Karpas-422 (cell line): Measurements from ENCODE around the gene TMEM217. TPM values are rescaled to one million over a fixed set of nuclear protein-coding genes. Genes with fewer than 3 reads are reported as not detected.

Source experiments
- DNase-seq: peaks from one replicate; pipeline ENCODE4 v3.0.0-alpha.2; 2015
- H2AFZ ChIP-seq: fragments of 200-600 bp; sonication (generic); 2 replicates; pipeline ENCODE4 v1.6.1; 2014; ENCODE audit warnings: antibody characterized with exemption, low read length, mixed read lengths
- H3K27ac ChIP-seq: fragments of 200-600 bp; sonication (generic); 2 replicates; pipeline ENCODE4 v1.5.1; 2014; ENCODE audit warnings: mild to moderate bottlenecking, low read length, moderate library complexity
- H3K27me3 ChIP-seq: fragments of 200-600 bp; sonication (generic); 2 replicates; pipeline ENCODE4 v1.6.1; 2014; ENCODE audit warnings: low read length, mixed read lengths
- H3K36me3 ChIP-seq: fragments of 200-600 bp; sonication (generic); 2 replicates; pipeline ENCODE4 v1.6.1; 2014; ENCODE audit warnings: low read length, mixed read lengths; ENCODE audit not compliant: insufficient read depth
- H3K4me1 ChIP-seq: fragments of 200-600 bp; sonication (generic); 2 replicates; pipeline ENCODE4 v1.6.1; 2014; ENCODE audit warnings: mild to moderate bottlenecking, low read length, mixed read lengths
- H3K4me2 ChIP-seq: fragments of 200-600 bp; sonication (generic); 2 replicates; pipeline ENCODE4 v1.6.1; 2014; ENCODE audit warnings: low read length, low read depth, mild to moderate bottlenecking; ENCODE audit not compliant: poor library complexity, severe bottlenecking
- H3K4me3 ChIP-seq: fragments of 200-600 bp; sonication (generic); 2 replicates; pipeline ENCODE4 v1.5.1; 2014; ENCODE audit warnings: mild to moderate bottlenecking, antibody characterized with exemption, low read length, mixed read lengths
- H3K79me2 ChIP-seq: fragments of 200-600 bp; sonication (generic); 2 replicates; pipeline ENCODE4 v1.6.1; 2014; ENCODE audit warnings: mild to moderate bottlenecking, low read length, mixed read lengths
- H3K9ac ChIP-seq: fragments of 200-600 bp; sonication (generic); 2 replicates; pipeline ENCODE4 v1.6.0; 2014; ENCODE audit warnings: low read length
- H3K9me2 ChIP-seq: fragments of 200-600 bp; sonication (generic), shearing (Covaris generic); replicated peaks from 2 replicates; pipeline ENCODE4 v1.6.0; 2014; ENCODE audit warnings: mild to moderate bottlenecking, low read length, moderate library complexity; ENCODE audit not compliant: insufficient read depth
- H3K9me3 ChIP-seq: fragments of 300-700, 200-600 bp; sonication (generic); 2 replicates; pipeline ENCODE4 v1.6.1; 2014; ENCODE audit warnings: low read length, mixed read lengths
- H4K20me1 ChIP-seq: fragments of 200-600 bp; sonication (generic); 2 replicates; pipeline ENCODE4 v1.6.1; 2014; ENCODE audit warnings: mild to moderate bottlenecking, antibody characterized with exemption, low read length, low read depth; ENCODE audit not compliant: insufficient read depth
- total RNA-seq: library from RNA; depleted of rRNA; stranded (reverse); fragments of >200 nt; shearing (Covaris generic); gene quantifications from 2 replicates; pipeline ENCODE4 v1.2.3, GENCODE V29; 2014; ENCODE audit warnings: low replicate concordance

Gene TMEM217
- total RNA-seq, 1 experiment from 2014 or later, result not detected

DNA sequence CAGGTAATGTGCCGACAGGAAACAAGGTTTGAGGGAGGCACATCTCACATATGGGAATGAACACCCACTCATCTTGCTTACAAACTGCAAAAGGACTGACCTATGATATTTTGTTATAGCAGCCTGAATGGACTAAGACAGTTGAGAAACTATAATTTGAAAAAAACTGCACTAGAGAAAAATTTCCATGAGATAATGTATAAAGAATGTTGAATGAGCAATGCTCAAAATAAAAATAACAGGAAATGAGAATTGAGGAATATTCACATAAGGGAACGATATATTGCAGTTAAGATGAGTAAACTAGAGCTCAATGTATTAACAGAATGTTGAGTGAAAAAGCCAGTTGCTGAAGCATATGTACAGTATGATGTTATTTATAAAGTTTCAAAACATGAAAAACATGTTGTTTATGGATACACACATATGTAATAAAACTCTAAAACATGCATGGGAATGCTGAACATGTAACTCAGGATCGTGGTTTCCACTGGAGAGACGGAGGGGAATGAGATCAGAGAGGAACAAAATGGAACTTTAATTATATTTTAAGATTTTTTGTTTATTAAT is 6.6 kb downstream of the TMEM217 start:
- Histone ChIP-seq H3K36me3 (no peaks in the 10 kb centered on the region), H3K79me2 (no peaks in the 10 kb centered on the region), H3K4me2 (no peak overlapping the region), H3K27ac (no peak overlapping the region), H4K20me1 (no peaks in the 10 kb centered on the region), H3K9me3 (no peaks in the 10 kb centered on the region), H3K4me1 (no peaks in the 10 kb centered on the region), H3K9me2 (no peaks in the 10 kb centered on the region), H2AFZ (no peak overlapping the region), H3K9ac (no peak overlapping the region), H3K4me3 (no peak overlapping the region), H3K27me3 (no peaks in the 10 kb centered on the region)
- no peak for DNase-seq

DNA sequence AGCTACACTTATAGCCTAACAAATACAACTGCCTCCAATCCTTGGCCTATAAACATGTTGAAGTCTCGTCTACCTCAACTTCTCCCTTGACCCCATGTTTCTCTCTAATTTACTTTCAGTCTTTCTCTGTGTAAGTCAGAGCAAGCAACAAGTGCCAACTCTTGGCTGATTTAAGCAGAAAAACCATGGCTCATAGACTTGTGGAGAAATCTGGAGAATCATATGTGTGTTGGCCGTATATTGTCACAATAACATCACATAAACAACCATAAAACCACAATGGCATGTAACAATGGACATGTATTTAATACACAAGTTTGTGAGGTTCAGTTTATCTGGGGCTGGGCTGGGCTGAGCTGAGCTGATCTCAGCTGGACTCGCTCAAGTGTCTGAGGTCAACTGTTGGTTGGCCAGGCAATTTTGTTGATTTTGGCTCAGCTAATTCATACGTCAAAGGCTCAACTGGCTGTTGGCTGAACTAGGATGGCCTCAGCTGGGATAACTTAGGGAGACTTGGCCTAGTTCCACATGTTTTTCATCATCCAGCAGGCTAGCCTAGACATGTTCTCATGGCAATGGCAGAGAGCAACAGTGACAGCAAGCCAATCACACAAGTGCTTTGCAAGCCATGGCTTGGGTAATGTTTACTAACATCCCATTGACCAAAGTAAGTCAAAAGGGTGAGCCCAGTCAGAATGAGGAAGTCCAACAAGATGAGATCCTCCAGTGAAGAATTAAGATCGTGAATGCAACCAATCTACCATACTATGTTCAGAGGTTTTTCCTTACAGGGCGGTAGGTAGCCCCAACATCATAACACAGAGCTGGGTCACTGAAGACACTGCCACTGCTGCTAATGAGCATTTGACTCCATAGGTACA is 13.3 kb downstream of the TMEM217 start:
- H3K4me3 ChIP-seq, result no peak overlapping the region
- no peak overlapping the region for H3K9ac ChIP-seq
- 0 out of 2 replicates have a peak, but pooled peaks cover 4% of the 10 kb centered on the region for H3K4me1 ChIP-seq
- no peak overlapping the region for H2AFZ ChIP-seq
- H3K36me3 ChIP-seq, result no peaks in the 10 kb centered on the region
- H3K4me2 ChIP-seq, result no peak overlapping the region
- H3K9me3 ChIP-seq, result no peaks in the 10 kb centered on the region
- no peaks in the 10 kb centered on the region for H4K20me1 ChIP-seq
- no peaks in the 10 kb centered on the region for H3K9me2 ChIP-seq
- no peak for DNase-seq
- no peaks in the 10 kb centered on the region for H3K27me3 ChIP-seq
- no peaks in the 10 kb centered on the region for H3K79me2 ChIP-seq
- H3K27ac ChIP-seq, result no peak overlapping the region

DNA sequence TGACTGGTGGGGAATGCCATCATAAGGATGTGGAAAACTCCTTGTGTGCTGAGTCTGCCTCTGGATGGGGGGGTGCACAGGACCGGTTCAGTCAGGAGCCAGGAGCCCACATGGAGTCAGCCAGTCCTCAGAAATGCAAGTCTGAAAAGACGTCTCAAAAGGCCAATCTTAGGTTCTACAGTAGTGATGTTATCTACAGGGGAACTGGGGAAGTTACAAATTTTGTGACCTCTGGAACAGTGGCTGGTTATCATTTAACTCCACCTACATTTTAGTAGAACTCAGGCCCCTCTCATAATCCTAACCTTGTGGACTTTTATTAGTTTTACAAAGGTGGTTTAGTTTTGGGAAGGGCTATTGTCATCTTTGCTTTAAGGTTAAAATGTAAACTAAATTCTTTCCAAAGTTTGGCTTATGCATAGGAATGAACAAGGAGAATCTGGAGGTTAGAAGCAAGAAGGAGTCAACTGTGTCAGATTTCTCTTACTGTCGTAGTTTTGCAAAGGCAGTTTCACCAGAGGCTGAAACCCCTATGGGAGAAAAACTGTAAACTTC is 14.1 kb downstream of the TMEM217 start:
- H3K9ac ChIP-seq, result no peak overlapping the region
- no peaks in the 10 kb centered on the region for H3K27me3 ChIP-seq
- no peak overlapping the region for H2AFZ ChIP-seq
- no peak overlapping the region for H3K4me2 ChIP-seq
- H3K4me1 ChIP-seq, result 0 out of 2 replicates have a peak, but pooled peaks cover 4% of the 10 kb centered on the region
- no peaks in the 10 kb centered on the region for H3K79me2 ChIP-seq
- H3K36me3 ChIP-seq, result no peaks in the 10 kb centered on the region
- no peaks in the 10 kb centered on the region for H3K9me3 ChIP-seq
- H3K4me3 ChIP-seq, result no peak overlapping the region
- H4K20me1 ChIP-seq, result no peaks in the 10 kb centered on the region
- H3K9me2 ChIP-seq, result no peaks in the 10 kb centered on the region
- H3K27ac ChIP-seq, result no peak overlapping the region
- DNase-seq, result no peak

DNA sequence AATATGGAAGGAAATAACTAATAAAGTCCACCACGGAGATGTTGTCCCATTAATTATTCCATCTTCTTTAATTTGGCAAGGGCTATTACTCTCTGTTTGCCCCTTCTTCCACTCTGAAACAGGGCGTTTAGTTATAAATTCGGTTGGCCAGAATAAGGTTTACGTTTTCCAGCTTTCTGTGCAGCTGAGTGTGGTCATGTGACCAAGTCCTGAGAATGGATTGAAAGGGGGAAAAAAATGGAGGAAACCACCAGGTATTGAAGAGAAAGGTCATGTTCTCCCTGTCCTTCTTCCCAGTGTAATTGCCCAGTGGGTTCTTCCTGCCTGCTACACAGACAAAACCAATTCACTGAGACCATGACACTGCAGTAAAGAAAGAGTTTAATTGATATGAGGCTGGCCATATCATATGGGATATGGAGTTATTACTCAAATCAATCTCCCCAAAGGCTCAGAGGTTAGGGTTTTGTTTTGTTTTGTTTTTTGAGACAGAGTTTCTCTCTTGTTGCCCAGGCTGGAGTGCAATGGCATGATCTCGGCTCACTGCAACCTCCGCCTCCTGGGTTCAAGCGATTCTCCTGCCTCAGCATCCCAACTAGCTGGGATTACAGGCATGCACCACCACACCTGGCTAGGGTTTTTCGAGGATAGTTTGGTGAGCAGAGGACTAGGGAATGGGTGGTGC is 14.7 kb downstream of the TMEM217 start:
- Histone ChIP-seq H3K9ac (no peak overlapping the region), H3K4me3 (no peak overlapping the region), H3K27ac (no peak overlapping the region), H4K20me1 (no peaks in the 10 kb centered on the region), H2AFZ (no peak overlapping the region), H3K9me2 (no peaks in the 10 kb centered on the region), H3K9me3 (no peaks in the 10 kb centered on the region), H3K4me1 (0 out of 2 replicates have a peak, but pooled peaks cover 4% of the 10 kb centered on the region), H3K27me3 (no peaks in the 10 kb centered on the region), H3K79me2 (no peaks in the 10 kb centered on the region), H3K4me2 (no peak overlapping the region), H3K36me3 (no peaks in the 10 kb centered on the region)
- DNase-seq, result no peak

DNA sequence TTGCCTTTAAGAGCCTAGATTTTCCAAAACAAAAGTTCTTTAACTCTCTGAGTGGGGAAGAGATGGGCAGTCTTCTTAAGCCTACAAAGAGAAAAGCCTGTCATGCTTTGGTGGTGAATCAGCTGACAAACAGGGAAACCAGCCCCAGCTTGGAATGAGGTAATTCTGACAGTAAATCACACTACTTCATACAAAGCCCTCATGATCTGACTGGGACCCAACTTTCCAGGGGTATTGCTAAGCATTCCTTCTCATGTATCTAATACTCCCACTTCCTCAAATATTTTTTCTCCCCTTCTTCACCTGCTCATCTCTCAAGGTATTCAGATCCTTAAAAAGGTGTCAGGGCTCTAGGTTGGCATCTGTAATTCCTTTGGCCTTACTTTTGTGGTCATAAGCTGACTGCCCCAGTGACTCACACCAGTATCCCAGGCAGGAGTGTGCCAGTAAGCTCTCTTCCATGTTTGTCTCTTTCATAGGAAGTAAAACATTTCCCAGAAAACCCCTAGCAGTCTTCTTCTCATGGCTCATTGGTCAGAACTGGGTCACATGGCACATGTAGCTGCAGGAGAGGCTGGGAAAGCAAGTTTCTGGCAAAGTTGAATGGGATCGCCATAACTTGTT is 15.4 kb downstream of the TMEM217 start:
- Histone ChIP-seq H2AFZ (no peak overlapping the region), H3K27ac (no peak overlapping the region), H3K4me2 (no peak overlapping the region)

DNA sequence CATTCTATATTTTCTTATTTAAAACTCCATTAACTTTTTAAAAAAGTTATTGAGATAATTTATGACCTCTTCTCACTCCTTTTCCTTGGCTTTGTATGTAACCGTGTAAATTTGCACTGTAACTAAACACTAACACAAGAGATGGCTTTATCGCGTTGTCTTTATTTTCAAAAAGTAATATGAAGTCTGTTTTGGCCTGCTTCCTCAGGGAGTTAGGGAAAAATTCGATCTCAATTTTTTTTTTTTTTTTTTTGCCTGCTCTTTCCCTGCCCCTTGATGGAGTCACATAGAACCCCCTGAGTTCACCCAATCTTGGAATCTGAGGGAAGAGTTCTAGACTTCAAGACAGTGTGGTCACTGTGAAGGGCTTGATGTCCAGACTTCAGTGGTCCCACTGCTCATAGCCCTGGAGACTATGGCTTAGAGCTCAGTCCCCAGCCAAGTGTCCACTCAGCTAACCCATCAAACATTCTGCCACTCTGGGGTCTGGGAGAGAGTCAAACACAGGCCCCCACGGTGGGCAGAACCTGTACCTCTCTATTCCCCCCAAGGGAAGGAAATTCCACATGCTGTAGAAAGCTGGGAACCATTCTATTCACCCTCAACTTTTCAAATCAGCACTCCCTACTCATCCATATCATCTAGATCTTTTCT is 16.0 kb downstream of the TMEM217 start:
- H3K9ac ChIP-seq, result no peak overlapping the region
- no peak for DNase-seq
- no peak overlapping the region for H2AFZ ChIP-seq

More for the DNA sequence above, 15.4 kb downstream of the TMEM217 start:
- DNase-seq, result no peak
- Histone ChIP-seq H3K36me3 (no peaks in the 10 kb centered on the region), H3K9me3 (no peaks in the 10 kb centered on the region), H3K4me1 (0 out of 2 replicates have a peak, but pooled peaks cover 4% of the 10 kb centered on the region), H3K27me3 (no peaks in the 10 kb centered on the region), H3K79me2 (no peaks in the 10 kb centered on the region), H4K20me1 (no peaks in the 10 kb centered on the region), H3K9ac (no peak overlapping the region), H3K4me3 (no peak overlapping the region), H3K9me2 (no peaks in the 10 kb centered on the region)

DNA sequence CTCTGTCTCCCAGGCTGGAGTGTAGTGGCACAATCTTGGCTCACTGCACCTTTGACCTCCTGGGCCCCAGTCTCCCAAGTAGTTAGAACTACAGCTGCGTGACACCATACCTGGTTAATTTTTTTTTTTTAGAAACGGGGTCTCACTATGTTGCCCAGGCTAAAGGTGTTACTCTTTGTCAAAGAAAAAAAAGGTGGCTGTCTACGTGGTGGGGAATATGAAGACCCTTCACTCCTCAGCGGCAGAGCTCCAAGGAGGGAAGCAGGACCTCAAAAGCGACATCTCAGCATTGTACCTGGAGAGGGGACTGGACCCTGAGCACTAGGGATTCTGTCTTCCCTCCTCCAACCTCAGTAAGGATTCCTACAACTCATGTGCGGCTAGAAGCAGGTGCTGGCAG is 16.8 kb downstream of the TMEM217 start:
- H2AFZ ChIP-seq, result no peak overlapping the region
- no peaks in the 10 kb centered on the region for H3K9me2 ChIP-seq
- H3K36me3 ChIP-seq, result no peaks in the 10 kb centered on the region
- no peak for DNase-seq
- no peak overlapping the region for H3K9ac ChIP-seq
- no peaks in the 10 kb centered on the region for H4K20me1 ChIP-seq
- H3K9me3 ChIP-seq, result no peaks in the 10 kb centered on the region
- no peak overlapping the region for H3K27ac ChIP-seq
- H3K27me3 ChIP-seq, result no peaks in the 10 kb centered on the region
- 0 out of 2 replicates have a peak, but pooled peaks cover 4% of the 10 kb centered on the region for H3K4me1 ChIP-seq
- H3K4me3 ChIP-seq, result no peak overlapping the region
- H3K79me2 ChIP-seq, result no peaks in the 10 kb centered on the region
- H3K4me2 ChIP-seq, result no peak overlapping the region

More for the DNA sequence above, 16.0 kb downstream of the TMEM217 start:
- Histone ChIP-seq H4K20me1 (no peaks in the 10 kb centered on the region), H3K9me2 (no peaks in the 10 kb centered on the region), H3K79me2 (no peaks in the 10 kb centered on the region), H3K4me2 (no peak overlapping the region), H3K9me3 (no peaks in the 10 kb centered on the region), H3K27me3 (no peaks in the 10 kb centered on the region), H3K27ac (no peak overlapping the region), H3K4me3 (no peak overlapping the region), H3K36me3 (no peaks in the 10 kb centered on the region), H3K4me1 (0 out of 2 replicates have a peak, but pooled peaks cover 4% of the 10 kb centered on the region)
